Natural killer cell (primary cell): Measurements from ENCODE around the gene RREB1. TPM values are rescaled to one million over a fixed set of nuclear protein-coding genes. Genes with fewer than 3 reads are reported as not detected.

ENCODE experiments used
- ATAC-seq, 3 donors: fragments of 150-1000 bp in 2 of 3; fragments of 200-7000 bp in 1 of 3; cut with Tn5 transposase; 1 replicate in 1 of 3; 2 replicates in 2 of 3; pipeline ENCODE4 v1.10.0; 2021; ENCODE audit warnings: mild to moderate bottlenecking in 2 of 3, moderate library complexity in 2 of 3
- DNase-seq, 2 donors: peaks; one replicate each; pipeline versions ENCODE4 v3.0.0 to v3.0.0-alpha.2; 2013 to 2021; ENCODE audit warnings: mixed read lengths in 1 of 2
- H3K27ac ChIP-seq: one replicate; pipeline ENCODE4 v1.5.1; 2013; ENCODE audit warnings: mild to moderate bottlenecking, low read length
- H3K27me3 ChIP-seq: one replicate; pipeline ENCODE4 v1.6.1; 2013; ENCODE audit warnings: low read length; ENCODE audit not compliant: control insufficient read depth, insufficient read depth
- H3K36me3 ChIP-seq: one replicate; pipeline ENCODE4 v1.6.1; 2013; ENCODE audit warnings: low read length; ENCODE audit not compliant: control insufficient read depth, insufficient read depth
- H3K4me1 ChIP-seq: one replicate; pipeline ENCODE4 v1.6.1; 2013; ENCODE audit warnings: low read length; ENCODE audit not compliant: control insufficient read depth, insufficient read depth
- H3K4me3 ChIP-seq: one replicate; pipeline ENCODE4 v1.5.1; 2013; ENCODE audit warnings: low read length
- H3K9me3 ChIP-seq: one replicate; pipeline ENCODE4 v1.6.1; 2013; ENCODE audit warnings: low read length; ENCODE audit not compliant: control insufficient read depth, insufficient read depth
- H3K27ac Mint-ChIP-seq, 2 donors: one replicate each; pipeline ENCODE4 v1.8.0; 2022; ENCODE audit warnings: mild to moderate bottlenecking in 2 of 2, mixed read lengths in 2 of 2, moderate library complexity in 1 of 2
- H3K27me3 Mint-ChIP-seq, 2 donors: one replicate each; pipeline ENCODE4 v1.8.0; 2022; ENCODE audit warnings: low read depth in 2 of 2, mixed read lengths in 2 of 2
- H3K36me3 Mint-ChIP-seq: one replicate; pipeline ENCODE4 v1.8.0; 2022; ENCODE audit warnings: mixed read lengths
- H3K4me1 Mint-ChIP-seq, 2 donors: one replicate each; pipeline ENCODE4 v1.8.0; 2022; ENCODE audit warnings: mixed read lengths in 2 of 2
- H3K4me3 Mint-ChIP-seq: one replicate; pipeline ENCODE4 v1.8.0; 2022; ENCODE audit warnings: mild to moderate bottlenecking, moderate library complexity, mixed read lengths
- H3K9me3 Mint-ChIP-seq, 2 donors: one replicate each; pipeline ENCODE4 v1.8.0; 2022; ENCODE audit warnings: mixed read lengths in 2 of 2
- CTCF ChIP-seq: fragments of 200-600 bp; IDR thresholded peaks from one replicate; pipeline ENCODE4 v1.8.0; 2022; ENCODE audit warnings: antibody characterized with exemption
- WGBS: methylation state at CpG from one replicate; pipeline ENCODE4 v1.1.7; 2013; ENCODE audit warnings: missing lambda C conversion rate; ENCODE audit not compliant: insufficient coverage; 5-methylcytosine and 5-hydroxymethylcytosine counted together
- intact Hi-C: fragments of 100-400 bp; cut with micrococcal nuclease; formaldehyde crosslinking; loops from one replicate; pipeline ENCODE4 v1.14.2; 2022
- total RNA-seq, 4 donors: library from RNA; stranded (reverse); fragments of 120-200 nt in 1 of 4; gene quantifications; one replicate each; pipeline versions ENCODE4 v1.2.3 to v1.2.4, GENCODE V29; 2013 to 2022

The RREB1 gene
- total RNA-seq, 3 donors from 2014 or later (not counting 1 experiment from before 2014, with no cell fraction given) = 42.2 to 51.8 (median 44.0) TPM

- no peak for TF ChIP-seq CTCF
- Histone ChIP-seq H3K4me1 (peaks cover 3% of the 10 kb centered on the region), H3K27ac (no peak overlapping the region), H3K9me3 (no peaks in the 10 kb centered on the region), H3K4me3 (no peak overlapping the region), H3K36me3 (peaks cover 13% of the 10 kb centered on the region), H3K27me3 (no peaks in the 10 kb centered on the region)
- Mint-ChIP-seq H3K9me3 (no peaks in the 10 kb centered on the region), H3K36me3 (peaks cover 13% of the 10 kb centered on the region), H3K27me3 (no peaks in the 10 kb centered on the region), H3K27ac (peak overlapping the region; percentile 60 to 73), H3K4me3 (no peak overlapping the region), H3K4me1 (peaks cover 9 to 12% of the 10 kb centered on the region in 2 donors)
- peak in 2 of 3 donors; percentile 10 to 12 for ATAC-seq
- 90% methylated on average over 9 of the region's 9 CpGs for WGBS
- intact Hi-C loops = no loop called here
- no peak for DNase-seq
These were observed 87.7 kb downstream of the RREB1 start for GRCh38 chr6:7195339-7196018.

GRCh38 chr6:7196019-7196402, 88.2 kb downstream of the RREB1 start:
- DNase-seq (peak in 1 of 2 donors; percentile 36), ATAC-seq (peak in 2 of 3 donors; percentile 44 to 52)
- Mint-ChIP-seq H3K9me3 (no peaks in the 10 kb centered on the region), H3K4me1 (peaks cover 12 to 13% of the 10 kb centered on the region in 2 donors), H3K27me3 (no peaks in the 10 kb centered on the region), H3K36me3 (peaks cover 13% of the 10 kb centered on the region), H3K27ac (peak overlapping the region; percentile 60 to 73), H3K4me3 (no peak overlapping the region)
- Histone ChIP-seq H3K27ac (no peak overlapping the region), H3K4me1 (peaks cover 5% of the 10 kb centered on the region), H3K27me3 (no peaks in the 10 kb centered on the region), H3K4me3 (no peak overlapping the region), H3K9me3 (no peaks in the 10 kb centered on the region), H3K36me3 (peaks cover 8% of the 10 kb centered on the region)
- WGBS = 61% methylated on average over 6 of the region's 7 CpGs
- intact Hi-C loops = no loop called here
- TF ChIP-seq CTCF = no peak

- no peak overlapping the region for H3K4me3 Mint-ChIP-seq
- Histone ChIP-seq H3K4me3 (no peak overlapping the region), H3K9me3 (no peaks in the 10 kb centered on the region), H3K4me1 (peaks cover 9% of the 10 kb centered on the region), H3K36me3 (peaks cover 8% of the 10 kb centered on the region), H3K27me3 (no peaks in the 10 kb centered on the region), H3K27ac (no peak overlapping the region)
- H3K27ac Mint-ChIP-seq = no peak overlapping the region
- H3K4me1 Mint-ChIP-seq = peaks cover 16 to 18% of the 10 kb centered on the region in 2 donors
- 88% methylated on average over 4 of the region's 4 CpGs for WGBS
- no peak for ATAC-seq
- H3K27me3 Mint-ChIP-seq = no peaks in the 10 kb centered on the region
- no peak for DNase-seq
- TF ChIP-seq CTCF = no peak
- peaks cover 13% of the 10 kb centered on the region for H3K36me3 Mint-ChIP-seq
- intact Hi-C loops = no loop called here
- H3K9me3 Mint-ChIP-seq = no peaks in the 10 kb centered on the region
These were observed 89.0 kb downstream of the RREB1 start for GRCh38 chr6:7196685-7197283.
